Upper lobe of left lung (tissue), 6 donors: ENCODE measurements around the gene LLGL1. TPM values are rescaled to one million over a fixed set of nuclear protein-coding genes. Genes with fewer than 3 reads are reported as not detected.

Experiments used
- ATAC-seq, 2 donors: fragments of 200-7000 bp; cut with Tn5 transposase; one replicate each; pipeline ENCODE4 v1.9.1; 2022; ENCODE audit warnings: mild to moderate bottlenecking in 2 of 2, moderate library complexity in 2 of 2; ENCODE audit not compliant: low FRiP score in 2 of 2
- DNase-seq, 2 donors: peaks; one replicate each; pipeline ENCODE4 v3.0.0-alpha.2; 2019 to 2020
- H3K27ac ChIP-seq, 4 donors: fragments of 200-600 bp; sonication (generic); one replicate each; pipeline ENCODE4 v1.5.1; 2016 to 2019
- H3K27me3 ChIP-seq, 4 donors: fragments of 200-600 bp; sonication (generic); one replicate each; pipeline ENCODE4 v1.5.1; 2017 to 2019
- H3K36me3 ChIP-seq, 4 donors: fragments of 200-600 bp; sonication (generic); one replicate each; pipeline ENCODE4 v1.5.1; 2016 to 2019
- H3K4me1 ChIP-seq, 4 donors: fragments of 200-600 bp; sonication (generic); one replicate each; pipeline ENCODE4 v1.5.1; 2018 to 2019
- H3K4me3 ChIP-seq, 4 donors: fragments of 200-600 bp; sonication (generic); one replicate each; pipeline ENCODE4 v1.5.1; 2017 to 2019; ENCODE audit warnings: mild to moderate bottlenecking in 2 of 4, moderate library complexity in 1 of 4
- H3K9me3 ChIP-seq, 4 donors: fragments of 200-600 bp; sonication (generic); one replicate each; pipeline ENCODE4 v1.5.1; 2018 to 2019
- EP300 ChIP-seq, 4 donors: sonication (generic); formaldehyde crosslinking; IDR thresholded peaks; one replicate each; pipeline ENCODE4 v1.5.1; 2017; ENCODE audit warnings: antibody characterized with exemption in 4 of 4, control low read depth in 2 of 4
- POLR2A ChIP-seq, 4 donors: fragments of 450-650 bp; IDR thresholded peaks; one replicate each; pipeline ENCODE4 v1.5.1; 2016 to 2017; ENCODE audit warnings: antibody characterized with exemption in 4 of 4, mild to moderate bottlenecking in 2 of 4
- POLR2AphosphoS5 ChIP-seq, 2 donors: sonication (generic); formaldehyde crosslinking; IDR thresholded peaks; one replicate each; pipeline ENCODE4 v1.5.1; 2017; ENCODE audit warnings: antibody characterized with exemption in 2 of 2
- WGBS, 2 donors: methylation state at CpG; one replicate each; pipeline ENCODE4 v1.1.5; 2017 to 2018; 5-methylcytosine and 5-hydroxymethylcytosine counted together
- total RNA-seq, 6 donors: library from RNA; depleted of rRNA in 4 of 6; stranded (reverse); fragments of >200 nt in 4 of 6; gene quantifications; one replicate each; pipeline versions ENCODE4 v1.1.0 to v1.2.1, GENCODE V29; 2016 to 2021
- TF ChIP-seq, protein P1 (sequence below), 6 experiments: fragments of 450-650 bp in 4 of 6; fragments of 200-600 bp in 2 of 6; sonication (generic) in 2 of 6; IDR thresholded peaks; one replicate each; pipeline ENCODE4 v1.5.1; 2016 to 2019; ENCODE audit warnings: antibody characterized with exemption in 6 of 6
- donor health status: DM: no; HTN: no; CAD: no; lungs with moderate emphysema.
- donor health status: DM: no; HTN: yes; CAD: no; lungs with severe emphysema.

The LLGL1 gene
- total RNA-seq, 6 donors from 2014 or later = 9.8 to 16.4 (median 13.8) TPM

DNA sequence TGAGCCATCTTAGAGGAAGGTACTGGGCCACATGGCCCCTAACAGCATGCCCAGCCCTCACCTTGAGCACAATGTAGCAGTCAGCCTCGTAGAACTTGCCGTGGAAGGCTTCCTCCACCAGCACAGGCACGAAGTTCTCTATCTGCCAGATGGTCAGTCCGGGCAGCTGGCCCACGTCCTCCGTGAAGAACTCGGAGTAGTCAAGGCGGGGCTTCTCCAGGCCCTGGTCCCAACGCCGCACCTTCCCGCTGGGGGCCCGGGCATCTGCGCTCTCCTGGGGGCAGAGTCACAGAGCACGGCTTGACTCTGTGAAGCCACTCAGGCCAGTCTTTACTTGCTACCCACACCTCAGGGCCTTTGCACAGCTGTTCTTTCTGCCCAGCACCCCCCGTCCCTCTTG, 25.8 kb downstream of the LLGL1 start:
- no peak for DNase-seq
- ATAC-seq = no peak
- H3K9me3 ChIP-seq = no peaks in the 10 kb centered on the region
- H3K36me3 ChIP-seq = peaks cover 28 to 99% (median 97%) of the 10 kb centered on the region in 4 donors
- no peak for TF ChIP-seq POLR2AphosphoS5 (IDR thresholded peaks at IDR 0.05)
- TF ChIP-seq, protein P1, sequence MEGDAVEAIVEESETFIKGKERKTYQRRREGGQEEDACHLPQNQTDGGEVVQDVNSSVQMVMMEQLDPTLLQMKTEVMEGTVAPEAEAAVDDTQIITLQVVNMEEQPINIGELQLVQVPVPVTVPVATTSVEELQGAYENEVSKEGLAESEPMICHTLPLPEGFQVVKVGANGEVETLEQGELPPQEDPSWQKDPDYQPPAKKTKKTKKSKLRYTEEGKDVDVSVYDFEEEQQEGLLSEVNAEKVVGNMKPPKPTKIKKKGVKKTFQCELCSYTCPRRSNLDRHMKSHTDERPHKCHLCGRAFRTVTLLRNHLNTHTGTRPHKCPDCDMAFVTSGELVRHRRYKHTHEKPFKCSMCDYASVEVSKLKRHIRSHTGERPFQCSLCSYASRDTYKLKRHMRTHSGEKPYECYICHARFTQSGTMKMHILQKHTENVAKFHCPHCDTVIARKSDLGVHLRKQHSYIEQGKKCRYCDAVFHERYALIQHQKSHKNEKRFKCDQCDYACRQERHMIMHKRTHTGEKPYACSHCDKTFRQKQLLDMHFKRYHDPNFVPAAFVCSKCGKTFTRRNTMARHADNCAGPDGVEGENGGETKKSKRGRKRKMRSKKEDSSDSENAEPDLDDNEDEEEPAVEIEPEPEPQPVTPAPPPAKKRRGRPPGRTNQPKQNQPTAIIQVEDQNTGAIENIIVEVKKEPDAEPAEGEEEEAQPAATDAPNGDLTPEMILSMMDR (IDR thresholded peaks at IDR 0.05) = no peak
- TF ChIP-seq EP300 (IDR thresholded peaks at IDR 0.05) = no peak
- TF ChIP-seq POLR2A (IDR thresholded peaks at IDR 0.05) = no peak
- H3K4me3 ChIP-seq = no peak overlapping the region
- H3K27ac ChIP-seq = no peak overlapping the region
- H3K4me1 ChIP-seq = peaks cover 7 to 23% (median 16%) of the 10 kb centered on the region in 4 donors
- H3K27me3 ChIP-seq = no peaks in the 10 kb centered on the region
- 85 to 91% methylated on average over 4 to 15 of the region's 15 CpGs for WGBS, 2 donors

DNA sequence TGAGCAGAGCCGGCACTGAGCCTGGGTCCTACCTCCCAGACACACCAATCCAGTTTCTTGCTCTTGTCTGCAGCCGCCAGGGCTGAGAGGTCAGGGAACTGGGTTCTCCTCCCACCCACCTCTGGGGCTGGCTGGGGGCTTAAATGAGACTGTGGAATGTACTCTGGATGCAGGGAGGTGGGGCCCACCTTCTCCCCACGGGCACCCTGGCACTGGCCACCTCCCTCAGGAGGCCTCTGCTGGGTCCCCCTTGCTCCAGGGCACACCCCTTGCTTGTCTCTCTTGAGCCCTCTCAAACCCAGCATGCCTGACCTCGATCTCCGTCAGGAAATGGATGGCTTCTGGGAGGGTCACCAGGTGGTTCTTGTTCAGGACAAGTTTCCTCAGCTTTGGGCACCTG, 26.7 kb downstream of the LLGL1 start:
- peaks cover 28 to 96% (median 90%) of the 10 kb centered on the region in 4 donors for H3K36me3 ChIP-seq
- no peaks in the 10 kb centered on the region for H3K9me3 ChIP-seq
- no peak overlapping the region for H3K27ac ChIP-seq
- 88 to 93% methylated on average over 4 of the region's 5 CpGs for WGBS, 2 donors
- DNase-seq = no peak
- H3K4me3 ChIP-seq = no peak overlapping the region
- TF ChIP-seq POLR2AphosphoS5 (IDR thresholded peaks at IDR 0.05) = no peak
- no peak for TF ChIP-seq POLR2A (IDR thresholded peaks at IDR 0.05)
- TF ChIP-seq EP300 (IDR thresholded peaks at IDR 0.05) = no peak
- TF ChIP-seq, protein P1 (IDR thresholded peaks at IDR 0.05) = no peak
- no peaks in the 10 kb centered on the region for H3K27me3 ChIP-seq
- H3K4me1 ChIP-seq = peaks cover 13 to 27% (median 22%) of the 10 kb centered on the region in 4 donors
- ATAC-seq = no peak

DNA sequence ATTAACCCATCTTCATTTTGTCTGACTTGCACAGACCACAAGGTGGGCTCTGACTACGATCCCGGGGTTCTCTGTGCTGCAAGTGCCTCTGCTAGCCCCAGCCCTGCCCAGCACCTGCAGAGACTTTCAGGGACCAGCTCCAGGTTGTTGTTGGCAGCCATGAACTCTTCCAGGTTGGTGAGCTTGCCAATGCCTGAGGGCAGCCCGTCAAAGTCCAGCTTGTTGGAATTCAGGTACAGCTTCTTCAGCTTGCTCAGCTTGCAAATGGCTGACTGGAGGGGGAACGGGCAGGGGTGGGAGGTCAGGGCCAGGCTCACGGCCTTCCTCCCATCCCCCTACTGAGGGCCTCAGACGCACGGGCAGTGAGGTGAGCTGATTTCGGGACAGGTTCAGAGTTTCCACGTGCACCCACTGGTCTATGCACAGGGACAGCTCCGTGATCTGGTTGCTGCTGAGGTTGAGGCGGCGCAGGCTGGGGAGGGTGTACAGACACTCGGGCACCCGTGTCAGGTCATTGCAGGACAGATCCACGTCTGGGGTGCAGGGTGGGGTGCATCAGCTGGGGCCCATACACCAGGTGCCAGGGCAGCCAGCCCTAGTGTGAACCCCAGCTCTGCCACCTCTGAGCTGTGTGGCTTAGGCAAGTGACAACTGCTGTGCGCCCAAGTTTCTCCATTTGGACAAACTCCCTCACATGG, 27.9 kb downstream of the LLGL1 start:
- DNase-seq (no peak), ATAC-seq (no peak)
- WGBS, 2 donors = 78 to 93% methylated on average over 3 to 15 of the region's 16 CpGs
- H3K27ac ChIP-seq = no peak overlapping the region
- TF ChIP-seq POLR2AphosphoS5 (IDR thresholded peaks at IDR 0.05) (no peak), POLR2A (IDR thresholded peaks at IDR 0.05) (no peak), EP300 (IDR thresholded peaks at IDR 0.05) (no peak)
- TF ChIP-seq, protein P1 (IDR thresholded peaks at IDR 0.05) = no peak
- H3K4me3 ChIP-seq = no peak overlapping the region
- H3K4me1 ChIP-seq = peaks cover 15 to 26% (median 21%) of the 10 kb centered on the region in 4 donors
- no peaks in the 10 kb centered on the region for H3K9me3 ChIP-seq
- peaks cover 28 to 84% (median 79%) of the 10 kb centered on the region in 4 donors for H3K36me3 ChIP-seq
- H3K27me3 ChIP-seq = no peaks in the 10 kb centered on the region

DNA sequence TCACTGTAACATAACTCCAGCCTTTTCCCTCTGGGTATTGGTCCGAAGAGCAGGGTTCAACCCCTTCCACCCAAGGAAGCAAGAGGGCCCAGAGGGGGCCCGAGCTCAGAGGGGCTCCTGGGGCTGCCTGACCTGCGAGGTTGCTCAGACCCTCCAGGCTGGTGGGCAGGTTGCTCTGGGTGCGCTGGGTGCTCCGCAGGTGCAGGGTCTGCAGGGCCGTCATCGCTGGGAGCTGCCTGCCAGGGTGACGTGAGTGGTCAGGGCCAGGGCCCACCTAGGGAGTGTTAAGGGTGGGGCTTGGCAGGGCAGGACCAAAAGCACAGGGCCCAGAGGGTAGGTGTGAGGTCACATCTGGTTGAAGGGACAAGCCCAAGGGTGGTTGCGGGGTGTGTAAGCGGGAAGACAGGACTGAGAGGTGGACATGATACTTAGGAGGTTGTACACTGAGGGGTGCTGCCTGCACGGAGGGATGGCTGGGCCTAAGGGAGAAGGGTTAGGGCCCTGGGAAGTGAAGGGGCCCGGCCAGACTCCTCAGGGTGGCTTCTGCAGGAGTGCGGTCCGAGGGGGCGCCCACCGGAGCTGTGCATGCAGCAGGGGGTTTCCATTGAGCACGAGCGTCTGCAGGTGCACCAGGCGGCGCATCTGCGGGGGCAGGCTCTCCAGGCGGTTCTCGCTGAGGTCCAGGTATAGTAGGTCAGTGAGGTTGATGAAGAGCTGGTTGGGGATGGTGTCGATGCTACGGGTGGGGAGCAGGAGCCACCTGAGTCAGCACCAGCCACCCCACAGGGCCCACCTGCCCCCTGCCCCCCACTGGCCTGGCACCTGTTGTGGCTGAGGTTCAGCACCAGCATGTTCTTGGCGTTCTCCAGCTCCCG, 28.7 kb downstream of the LLGL1 start:
- TF ChIP-seq, protein P1 (IDR thresholded peaks at IDR 0.05) = no peak
- TF ChIP-seq POLR2AphosphoS5 (IDR thresholded peaks at IDR 0.05) = no peak
- TF ChIP-seq EP300 (IDR thresholded peaks at IDR 0.05) = no peak
- TF ChIP-seq POLR2A (IDR thresholded peaks at IDR 0.05) = no peak
- no peak overlapping the region for H3K4me3 ChIP-seq
- H3K27me3 ChIP-seq = no peaks in the 10 kb centered on the region
- no peak overlapping the region for H3K27ac ChIP-seq
- H3K36me3 ChIP-seq = peaks cover 28 to 76% (median 71%) of the 10 kb centered on the region in 4 donors
- no peak for ATAC-seq
- peak in 1 of 2 donors; percentile 73 for DNase-seq
- H3K9me3 ChIP-seq = no peaks in the 10 kb centered on the region
- H3K4me1 ChIP-seq = peaks cover 18 to 24% (median 22%) of the 10 kb centered on the region in 4 donors
- WGBS, 2 donors = 90 to 95% methylated on average over 13 to 27 of the region's 27 CpGs
